Suprapubic skin (tissue), 4 donors: Measurements from ENCODE around the gene EGLN1. TPM values are rescaled to one million over a fixed set of nuclear protein-coding genes. Genes with fewer than 3 reads are reported as not detected.

Experiments
- DNase-seq, 2 donors: peaks; one replicate each; pipeline ENCODE4 v3.0.0-alpha.2; 2019; ENCODE audit warnings: low spot score in 2 of 2
- H3K27ac ChIP-seq: fragments of 200-600 bp; sonication (generic); one replicate; pipeline ENCODE4 v1.5.1; 2019
- H3K27me3 ChIP-seq: fragments of 200-600 bp; sonication (generic); one replicate; pipeline ENCODE4 v1.5.1; 2019
- H3K36me3 ChIP-seq: fragments of 200-600 bp; sonication (generic); one replicate; pipeline ENCODE4 v1.5.1; 2019
- H3K4me1 ChIP-seq: fragments of 200-600 bp; sonication (generic); one replicate; pipeline ENCODE4 v1.5.1; 2019
- H3K4me3 ChIP-seq: fragments of 200-600 bp; sonication (generic); one replicate; pipeline ENCODE4 v1.5.1; 2019; ENCODE audit warnings: mild to moderate bottlenecking
- H3K9me3 ChIP-seq: fragments of 200-600 bp; sonication (generic); one replicate; pipeline ENCODE4 v1.5.1; 2019
- EP300 ChIP-seq: sonication (generic); formaldehyde crosslinking; IDR thresholded peaks from one replicate; pipeline ENCODE4 v1.6.1; 2017; ENCODE audit warnings: antibody characterized with exemption
- POLR2A ChIP-seq, 2 donors: fragments of 450-650 bp; IDR thresholded peaks; one replicate each; pipeline ENCODE4 v1.6.1; 2017; ENCODE audit warnings: antibody characterized with exemption in 2 of 2, mild to moderate bottlenecking in 2 of 2, moderate library complexity in 2 of 2
- POLR2AphosphoS5 ChIP-seq, 3 donors: sonication (generic); formaldehyde crosslinking; IDR thresholded peaks; one replicate each; pipeline ENCODE4 v1.6.1; 2017; ENCODE audit warnings: antibody characterized with exemption in 3 of 3
- WGBS: methylation state at CpG from one replicate; pipeline ENCODE4 v1.1.5; 2018; 5-methylcytosine and 5-hydroxymethylcytosine counted together
- total RNA-seq, 4 donors: library from RNA; depleted of rRNA; stranded (reverse); fragments of >200 nt; gene quantifications; one replicate each; pipeline ENCODE4 v1.1.0, GENCODE V29; 2016
- TF ChIP-seq, protein P1 (sequence below), 2 donors: fragments of 200-600 bp in 1 of 2; fragments of 450-650 bp in 1 of 2; sonication (generic) in 1 of 2; IDR thresholded peaks; one replicate each; pipeline ENCODE4 v1.5.1; 2016 to 2019; ENCODE audit warnings: antibody characterized with exemption in 2 of 2, mild to moderate bottlenecking in 1 of 2, moderate library complexity in 1 of 2

The EGLN1 gene
- total RNA-seq, 4 donors from 2014 or later, result 33.8 to 44.5 (median 39.4) TPM

DNA sequence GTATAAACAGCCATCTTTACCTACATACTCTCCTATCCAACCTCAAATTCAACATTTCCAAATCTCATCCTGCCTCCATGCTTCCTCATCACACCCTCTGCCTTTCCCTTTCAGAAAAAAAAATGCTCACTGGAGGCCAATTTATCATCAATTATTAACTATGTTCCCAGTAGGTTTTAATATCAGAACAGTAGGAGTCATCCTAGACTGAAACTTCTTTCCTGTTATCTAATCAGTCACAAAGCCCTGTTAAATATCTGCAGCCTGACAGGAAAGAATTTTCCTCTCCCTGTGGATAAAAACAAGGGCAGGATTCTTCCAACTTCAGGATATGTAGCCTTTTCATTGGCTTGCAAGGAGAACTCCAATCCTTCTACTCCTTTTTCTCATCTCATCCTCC, 28.4 kb downstream of the EGLN1 start:
- Histone ChIP-seq H3K36me3 (no peaks in the 10 kb centered on the region), H3K4me1 (peaks cover 30% of the 10 kb centered on the region)

DNA sequence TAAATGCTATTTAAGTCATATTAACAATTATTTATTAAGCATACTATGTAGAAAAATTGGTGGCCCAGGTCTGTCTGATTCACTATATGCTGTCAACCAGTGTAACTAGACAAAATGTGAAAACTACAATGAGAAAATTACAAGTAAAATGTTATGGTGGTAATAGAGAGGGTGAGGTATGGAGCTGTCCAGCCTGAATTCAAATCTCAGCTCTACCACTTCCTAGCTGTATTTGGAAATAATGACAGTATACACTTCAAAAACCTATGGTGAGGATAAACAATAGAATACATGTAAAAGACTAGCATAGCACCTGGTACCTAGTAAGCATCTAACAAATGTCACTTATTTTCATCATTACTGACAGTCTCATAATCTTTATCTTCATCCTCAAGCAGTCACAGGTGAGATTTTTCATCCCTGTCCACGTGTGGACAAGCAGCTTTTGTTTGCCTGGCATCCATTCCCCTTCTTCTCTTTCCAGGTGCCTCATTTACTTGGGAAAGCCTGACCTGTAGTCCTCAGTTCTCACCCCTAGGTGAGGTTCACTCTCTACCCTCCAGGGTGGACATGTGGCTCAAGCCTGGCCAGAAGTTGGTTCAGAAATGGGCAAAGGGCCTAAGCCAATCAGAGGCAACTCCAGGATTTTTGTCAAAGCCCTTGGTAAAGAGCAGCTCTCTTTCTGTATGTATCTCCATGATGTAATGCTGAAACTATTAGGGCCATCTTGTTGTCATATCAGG, 29.5 kb downstream of the EGLN1 start:
- Histone ChIP-seq H3K9me3 (no peaks in the 10 kb centered on the region), H3K27ac (no peak overlapping the region), H3K4me3 (no peak overlapping the region), H3K36me3 (no peaks in the 10 kb centered on the region), H3K4me1 (peaks cover 38% of the 10 kb centered on the region), H3K27me3 (no peaks in the 10 kb centered on the region)
- no peak for DNase-seq
- 57% methylated on average over 1 of the region's 1 CpG for WGBS
- TF ChIP-seq POLR2AphosphoS5 (IDR thresholded peaks at IDR 0.05) (no peak), POLR2A (IDR thresholded peaks at IDR 0.05) (no peak), EP300 (no peak)
- TF ChIP-seq, protein P1, sequence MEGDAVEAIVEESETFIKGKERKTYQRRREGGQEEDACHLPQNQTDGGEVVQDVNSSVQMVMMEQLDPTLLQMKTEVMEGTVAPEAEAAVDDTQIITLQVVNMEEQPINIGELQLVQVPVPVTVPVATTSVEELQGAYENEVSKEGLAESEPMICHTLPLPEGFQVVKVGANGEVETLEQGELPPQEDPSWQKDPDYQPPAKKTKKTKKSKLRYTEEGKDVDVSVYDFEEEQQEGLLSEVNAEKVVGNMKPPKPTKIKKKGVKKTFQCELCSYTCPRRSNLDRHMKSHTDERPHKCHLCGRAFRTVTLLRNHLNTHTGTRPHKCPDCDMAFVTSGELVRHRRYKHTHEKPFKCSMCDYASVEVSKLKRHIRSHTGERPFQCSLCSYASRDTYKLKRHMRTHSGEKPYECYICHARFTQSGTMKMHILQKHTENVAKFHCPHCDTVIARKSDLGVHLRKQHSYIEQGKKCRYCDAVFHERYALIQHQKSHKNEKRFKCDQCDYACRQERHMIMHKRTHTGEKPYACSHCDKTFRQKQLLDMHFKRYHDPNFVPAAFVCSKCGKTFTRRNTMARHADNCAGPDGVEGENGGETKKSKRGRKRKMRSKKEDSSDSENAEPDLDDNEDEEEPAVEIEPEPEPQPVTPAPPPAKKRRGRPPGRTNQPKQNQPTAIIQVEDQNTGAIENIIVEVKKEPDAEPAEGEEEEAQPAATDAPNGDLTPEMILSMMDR (IDR thresholded peaks at IDR 0.05), result no peak

More for the DNA sequence above, 28.4 kb downstream of the EGLN1 start:
- Histone ChIP-seq H3K27me3 (no peaks in the 10 kb centered on the region), H3K27ac (no peak overlapping the region), H3K4me3 (no peak overlapping the region), H3K9me3 (no peaks in the 10 kb centered on the region)
- DNase-seq, result no peak
- no peak for TF ChIP-seq POLR2A (IDR thresholded peaks at IDR 0.05)
- TF ChIP-seq, protein P1 (IDR thresholded peaks at IDR 0.05), result no peak
- TF ChIP-seq EP300, result no peak
- no peak for TF ChIP-seq POLR2AphosphoS5 (IDR thresholded peaks at IDR 0.05)

DNA sequence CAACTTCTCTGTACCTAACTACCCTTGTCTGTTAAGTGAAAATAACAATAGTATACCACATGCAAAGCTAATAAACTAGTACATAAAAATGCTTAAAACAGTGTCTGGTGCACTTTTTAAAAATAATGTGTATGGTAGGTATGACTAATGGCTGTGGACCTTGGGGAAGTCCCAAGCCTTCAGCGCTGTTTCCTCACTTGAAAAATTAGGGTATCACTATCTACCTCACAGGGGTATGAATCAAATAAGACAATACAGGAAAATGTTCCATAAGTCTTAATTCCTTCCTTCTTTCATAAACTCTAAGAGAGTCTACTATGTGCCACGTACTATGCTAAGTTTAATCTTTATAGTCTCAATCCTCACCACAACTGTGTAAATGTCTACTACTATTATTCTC, 32.0 kb downstream of the EGLN1 start:
- no peaks in the 10 kb centered on the region for H3K27me3 ChIP-seq
- WGBS, result 78% methylated on average over 2 of the region's 2 CpGs
- H3K27ac ChIP-seq, result no peak overlapping the region
- no peaks in the 10 kb centered on the region for H3K36me3 ChIP-seq
- TF ChIP-seq EP300 (no peak), POLR2AphosphoS5 (IDR thresholded peaks at IDR 0.05) (no peak), POLR2A (IDR thresholded peaks at IDR 0.05) (no peak)
- TF ChIP-seq, protein P1 (IDR thresholded peaks at IDR 0.05), result no peak
- H3K4me3 ChIP-seq, result no peak overlapping the region
- no peak for DNase-seq
- no peaks in the 10 kb centered on the region for H3K9me3 ChIP-seq
- H3K4me1 ChIP-seq, result peaks cover 25% of the 10 kb centered on the region

GRCh38 chr1:231387770-231388669, 34.1 kb downstream of the EGLN1 start:
- TF ChIP-seq, protein P1 (IDR thresholded peaks at IDR 0.05), result no peak
- TF ChIP-seq POLR2A (IDR thresholded peaks at IDR 0.05), result no peak
- Histone ChIP-seq H3K27me3 (no peaks in the 10 kb centered on the region), H3K36me3 (no peaks in the 10 kb centered on the region), H3K4me3 (no peak overlapping the region), H3K9me3 (no peaks in the 10 kb centered on the region), H3K27ac (no peak overlapping the region), H3K4me1 (peaks cover 31% of the 10 kb centered on the region)
- 96% methylated on average over 5 of the region's 5 CpGs for WGBS
- no peak for DNase-seq

DNA sequence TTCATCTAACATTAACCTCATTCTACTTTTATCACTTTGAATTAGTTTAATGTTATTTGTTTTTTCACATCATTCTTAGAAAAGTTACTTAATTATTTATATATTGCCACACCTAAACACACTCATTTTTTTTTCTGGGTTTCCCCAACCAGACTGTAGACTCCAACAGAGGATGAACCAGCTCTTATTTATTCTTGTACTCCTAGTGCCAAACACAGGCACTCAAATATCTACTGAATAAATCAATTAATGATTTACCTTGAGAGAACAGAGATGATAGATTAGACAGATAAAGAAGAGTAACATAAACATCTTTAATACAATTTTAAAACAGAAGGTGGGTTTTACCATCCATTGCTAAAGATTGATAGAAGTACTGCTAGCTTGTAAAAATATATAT, 35.6 kb downstream of the EGLN1 start:
- Histone ChIP-seq H3K4me1 (peaks cover 44% of the 10 kb centered on the region), H3K4me3 (no peak overlapping the region), H3K27ac (no peak overlapping the region), H3K9me3 (no peaks in the 10 kb centered on the region), H3K27me3 (no peaks in the 10 kb centered on the region), H3K36me3 (no peaks in the 10 kb centered on the region)
- DNase-seq, result no peak
- TF ChIP-seq EP300, result no peak
- no peak for TF ChIP-seq POLR2A (IDR thresholded peaks at IDR 0.05)
- TF ChIP-seq, protein P1 (IDR thresholded peaks at IDR 0.05), result no peak
- TF ChIP-seq POLR2AphosphoS5 (IDR thresholded peaks at IDR 0.05), result no peak
